Embryonic facial prominence (tissue), 1 donor: ENCODE data around the gene TRRAP.
"Not testable (repeated sequence)": the region's sequence is repeated elsewhere in the genome, so short reads cannot be mapped to it uniquely, and the experiment has no call there.

Source experiments
- DNase-seq: peaks from one replicate; pipeline ENCODE4 v3.0.0-alpha.2; 2016; ENCODE audit errors: extremely low spot score

The TRRAP gene

DNA sequence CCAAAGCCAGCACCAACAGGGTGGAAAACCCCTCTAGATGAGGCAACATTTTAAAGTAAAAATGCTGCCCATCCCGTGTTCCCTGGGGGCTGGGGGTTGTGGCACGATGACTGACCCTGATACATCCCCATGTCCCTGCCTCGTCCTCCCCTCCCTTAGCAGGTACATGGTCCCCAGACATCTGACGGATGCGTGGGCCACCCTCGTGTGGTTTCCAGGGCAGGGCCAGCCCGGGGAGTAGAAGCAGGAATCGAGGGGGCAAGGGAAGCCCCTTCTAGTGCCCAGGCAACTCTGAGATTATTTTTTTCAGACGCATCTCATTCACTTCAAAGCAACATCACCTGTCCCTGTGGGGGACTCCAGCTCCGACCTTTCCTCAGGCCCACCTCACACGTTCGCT lies 12.0 kb upstream of the TRRAP start:
- DNase-seq = no peak

DNA sequence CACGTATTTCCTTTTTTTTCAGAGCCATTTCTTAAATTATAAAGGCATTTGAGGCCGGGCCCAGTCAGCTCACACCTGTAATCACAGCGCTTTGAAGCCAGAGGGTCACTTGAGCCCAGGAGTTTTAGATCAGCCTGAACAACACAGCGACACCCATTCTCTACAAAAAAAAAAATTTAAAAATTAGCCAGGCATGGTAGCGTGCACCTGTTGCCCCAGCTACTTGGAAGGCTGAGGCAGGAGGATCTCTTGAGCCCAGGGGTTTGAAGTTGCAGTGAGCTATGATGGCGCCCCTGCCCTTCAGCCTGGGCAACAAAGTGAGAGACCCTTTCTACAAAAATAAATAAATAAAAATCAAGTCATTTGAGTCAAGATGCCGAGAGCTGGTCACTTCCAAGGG lies 11.6 kb upstream of the TRRAP start:
- DNase-seq = no peak

DNA sequence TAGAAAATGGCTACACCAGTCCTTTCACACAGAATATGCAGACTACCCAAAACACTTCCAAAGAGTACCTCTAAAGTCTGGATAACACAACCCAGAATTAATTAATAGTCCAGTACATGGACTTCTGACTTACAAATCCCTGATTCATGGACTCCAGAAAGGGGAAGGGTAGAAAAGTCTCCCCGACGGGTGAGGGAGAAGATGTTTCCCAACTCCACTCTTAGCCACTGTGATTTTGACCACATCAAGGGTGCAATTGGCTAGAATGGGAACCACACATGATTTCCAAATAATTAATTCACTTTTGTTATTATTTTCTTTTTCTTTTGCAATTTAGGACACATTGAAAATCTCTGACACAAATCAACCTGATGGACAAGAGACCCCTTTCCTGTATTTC lies 9.9 kb upstream of the TRRAP start:
- DNase-seq = no peak

DNA sequence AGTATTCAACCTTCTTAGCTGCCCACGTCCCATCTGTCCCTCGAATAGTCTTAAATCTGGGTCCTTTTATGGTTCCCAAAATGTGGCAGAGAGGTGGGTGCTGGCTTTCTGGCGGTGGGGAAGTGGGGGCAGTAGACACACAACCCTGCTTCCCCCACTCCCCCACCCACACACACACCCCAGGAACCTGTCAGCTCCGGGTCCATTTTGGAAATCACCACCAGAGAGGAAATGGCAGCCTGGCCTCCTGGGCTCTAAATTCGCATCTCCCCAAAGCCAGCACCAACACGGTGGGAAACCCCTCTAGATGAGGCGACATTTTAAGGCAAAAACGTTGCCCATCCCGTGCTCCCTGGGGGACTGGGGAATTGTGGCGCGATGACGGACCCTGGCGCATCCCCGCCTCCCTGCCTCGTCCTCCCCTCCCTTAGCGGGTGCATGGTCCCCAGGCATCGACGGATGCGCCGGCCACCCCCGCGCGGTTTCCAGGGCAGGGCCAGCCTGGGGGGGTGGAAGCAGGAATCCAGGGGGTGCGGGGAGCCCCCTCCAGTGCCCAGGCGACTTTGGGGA lies 9.2 kb upstream of the TRRAP start:
- DNase-seq = no peak

DNA sequence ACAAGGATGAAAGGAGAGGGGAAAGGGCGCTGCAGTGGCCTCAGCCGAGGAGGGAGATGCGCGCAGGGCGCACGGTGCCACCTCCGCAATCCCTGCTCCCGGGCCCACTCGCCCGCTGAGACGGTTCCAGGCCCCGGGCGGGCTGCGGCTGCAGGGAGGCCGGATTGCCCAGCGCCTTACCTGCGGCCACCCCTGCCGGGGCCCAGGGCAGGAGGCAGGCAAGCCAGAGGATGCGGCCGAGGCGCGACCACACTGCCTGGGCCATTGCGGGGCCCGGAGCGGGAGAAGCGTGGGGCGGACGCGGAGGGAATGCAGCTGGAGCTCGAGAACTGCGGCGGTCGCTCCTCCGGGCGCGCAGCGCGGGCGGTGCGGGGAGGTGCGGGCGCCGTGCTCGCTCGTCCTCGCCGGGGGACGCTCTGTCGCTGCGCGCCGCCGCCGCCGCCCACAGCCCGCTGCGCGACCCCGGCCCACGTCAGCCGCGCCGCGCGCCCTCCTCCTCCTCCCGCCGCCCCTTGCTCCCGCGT lies 8.7 kb upstream of the TRRAP start, which contains the start of gene TMEM130:
TMEM130 (minus strand) TSS at position 418 of the 524 bp plus-strand sequence; CDS start at position 265, 153 bp downstream.
- DNase-seq = no peak

DNA sequence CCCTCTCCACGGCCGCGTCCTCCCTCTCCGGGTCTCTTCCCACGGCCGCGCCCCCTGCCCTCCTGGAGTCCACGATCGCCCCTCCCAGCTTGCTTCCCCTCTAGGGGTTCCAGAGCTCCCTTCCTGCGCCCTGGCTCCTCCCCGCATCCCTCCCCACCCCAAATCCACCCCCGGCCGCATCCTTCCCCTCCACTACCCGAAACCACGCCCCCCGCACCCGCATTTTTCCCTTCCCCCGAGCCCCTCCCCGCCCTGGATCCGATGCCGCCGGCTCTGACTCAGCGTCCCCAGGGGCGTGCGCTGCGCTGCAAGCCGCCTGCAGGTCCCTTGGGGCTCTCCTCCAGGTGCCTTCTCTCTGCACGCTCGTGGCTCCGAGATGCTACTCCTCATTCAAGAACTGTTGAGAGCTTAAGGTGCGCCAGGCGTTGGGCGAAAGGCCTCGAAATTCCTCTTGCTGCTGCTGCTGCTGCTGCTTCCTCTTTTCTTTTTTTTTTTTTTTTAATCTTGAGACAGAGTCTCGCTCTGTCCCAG lies 8.1 kb upstream of the TRRAP start:
- no peak for DNase-seq

DNA sequence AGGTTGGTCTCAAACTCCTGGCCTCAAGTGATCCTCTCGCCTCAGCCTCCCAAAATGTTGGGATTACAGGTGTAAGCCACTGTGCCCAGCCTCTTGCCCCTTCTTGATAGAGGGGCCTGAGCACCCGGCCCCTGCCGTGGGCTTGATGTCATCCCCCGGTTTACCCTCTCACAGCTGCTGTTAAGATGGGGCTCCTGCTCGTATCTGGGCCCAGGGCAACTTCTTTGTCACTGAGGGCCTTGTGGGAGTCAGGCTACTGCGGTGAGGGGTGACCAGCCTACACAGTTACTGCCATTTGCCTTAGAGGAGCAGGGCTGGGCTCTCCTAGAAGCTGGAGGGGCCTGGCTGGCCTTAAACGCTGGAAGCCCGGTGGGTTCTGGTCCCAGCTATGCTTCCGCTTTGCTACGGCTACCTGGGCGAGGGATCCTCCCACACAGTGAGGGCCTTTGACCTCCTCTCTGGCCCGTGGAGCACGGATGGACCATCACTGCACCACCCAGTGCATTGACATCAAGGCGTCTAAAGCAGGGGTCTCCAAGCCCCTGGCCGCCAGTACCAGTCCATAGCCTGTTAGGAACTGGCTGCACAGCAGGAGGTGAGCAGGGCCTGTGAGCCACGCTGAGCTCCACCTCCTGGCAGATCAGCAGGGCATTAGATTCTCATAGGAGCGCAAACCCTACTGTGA lies 7.4 kb upstream of the TRRAP start:
- no peak for DNase-seq

DNA sequence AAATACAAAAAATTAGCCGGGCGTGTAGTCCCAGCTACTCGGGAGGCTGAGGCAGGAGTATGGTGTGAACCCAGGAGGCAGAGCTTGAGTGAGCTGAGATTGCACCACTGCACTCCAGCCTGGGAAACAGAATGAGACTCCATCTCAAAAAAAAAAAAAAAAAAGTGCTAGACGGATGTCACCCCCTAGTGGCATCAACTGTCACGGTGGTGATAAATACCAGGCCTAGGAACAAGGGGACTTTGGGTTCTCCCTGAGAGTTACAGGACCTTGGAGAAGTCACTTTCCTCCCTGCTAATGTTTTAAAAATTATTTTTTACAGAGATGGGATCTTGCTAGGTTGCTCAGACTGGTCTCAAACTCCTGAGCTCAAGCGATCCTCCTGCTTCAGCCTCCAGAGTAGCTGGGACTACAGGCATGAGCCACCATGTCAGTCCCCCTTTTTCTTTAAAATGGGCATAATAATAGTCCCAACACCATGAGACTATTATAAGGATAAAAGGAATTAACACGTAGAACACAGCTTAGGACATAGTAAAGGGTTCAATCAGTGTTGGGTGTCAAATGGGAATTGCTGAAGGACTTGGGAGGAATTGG lies 5.9 kb upstream of the TRRAP start:
- DNase-seq = no peak

DNA sequence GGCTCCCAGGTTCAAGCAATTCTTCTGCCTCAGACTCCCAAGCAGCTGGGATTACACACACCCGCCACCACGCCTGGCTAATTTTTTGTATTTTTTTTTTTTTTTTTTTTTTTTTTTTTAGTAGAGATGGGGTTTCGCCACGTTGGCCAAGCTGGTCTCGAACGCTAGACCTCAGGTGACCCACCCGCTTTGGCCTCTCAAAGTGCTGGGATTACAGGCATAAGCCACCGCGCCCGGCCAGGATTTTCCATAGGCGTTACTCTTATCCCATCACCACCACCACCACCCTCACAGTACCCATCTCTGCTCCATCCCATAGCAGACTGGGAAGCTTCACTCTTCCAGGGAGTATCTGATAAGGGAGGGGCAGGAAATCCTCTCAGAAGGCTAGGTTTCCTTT lies 4.7 kb upstream of the TRRAP start:
- not testable (repeated sequence) for DNase-seq

DNA sequence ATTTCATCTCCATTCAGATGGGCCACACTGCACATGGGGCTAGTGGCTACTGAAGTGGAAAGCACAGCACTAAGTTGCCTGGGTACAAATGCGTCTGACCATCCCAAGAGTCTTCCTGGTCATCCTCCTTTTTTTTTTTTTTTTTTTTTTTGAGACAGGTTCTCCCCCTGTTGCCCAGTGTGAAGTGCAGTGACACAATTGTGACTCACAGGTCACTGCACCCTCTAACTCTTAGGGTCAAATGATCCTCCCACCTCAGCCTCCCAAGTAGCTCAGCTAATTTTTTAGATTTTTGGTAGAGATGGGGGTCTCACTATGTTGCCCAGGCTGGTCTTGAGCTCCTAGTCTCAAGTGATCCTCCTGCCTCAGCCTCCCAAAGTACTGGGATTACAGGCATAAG lies 3.4 kb upstream of the TRRAP start:
- DNase-seq = no peak

DNA sequence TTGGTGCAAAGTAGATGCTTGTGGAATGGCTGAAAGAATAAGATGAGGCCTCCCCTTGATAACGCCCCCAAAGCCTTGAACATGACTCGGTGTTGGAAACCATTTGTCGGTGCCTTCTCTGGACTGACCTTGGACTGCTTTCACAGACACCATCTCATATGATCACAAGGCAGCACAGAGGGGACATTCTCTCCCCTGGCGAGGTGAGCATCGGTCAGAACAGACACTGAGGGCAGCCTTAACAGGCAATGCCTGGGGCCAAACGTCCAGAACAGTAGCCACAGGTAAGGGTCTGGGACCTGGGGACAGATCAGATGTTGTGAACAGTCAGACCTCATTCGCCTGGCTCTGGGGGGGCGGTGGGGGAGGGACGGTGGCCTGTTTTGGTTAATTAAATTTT lies 2.8 kb upstream of the TRRAP start:
- DNase-seq = no peak

DNA sequence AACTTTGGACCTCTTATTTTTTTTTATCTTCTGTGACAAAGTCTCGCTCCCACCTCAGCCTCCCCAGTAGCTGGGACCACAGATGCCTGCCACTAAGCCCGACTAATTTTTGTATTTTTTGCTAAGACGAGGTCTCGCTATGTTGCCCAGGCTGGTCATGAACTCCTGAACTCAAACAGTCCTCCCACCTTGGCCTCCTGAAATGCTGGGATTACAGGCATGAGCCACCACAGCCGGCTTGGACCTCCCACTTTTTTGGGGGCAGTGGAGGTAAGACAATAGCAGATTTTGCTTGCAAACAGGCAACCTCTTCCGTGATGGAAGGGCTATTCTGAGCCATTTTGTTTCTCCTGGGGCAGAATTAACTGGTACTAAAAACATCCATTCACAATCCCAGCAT lies 1.2 kb upstream of the TRRAP start:
- no peak for DNase-seq

DNA sequence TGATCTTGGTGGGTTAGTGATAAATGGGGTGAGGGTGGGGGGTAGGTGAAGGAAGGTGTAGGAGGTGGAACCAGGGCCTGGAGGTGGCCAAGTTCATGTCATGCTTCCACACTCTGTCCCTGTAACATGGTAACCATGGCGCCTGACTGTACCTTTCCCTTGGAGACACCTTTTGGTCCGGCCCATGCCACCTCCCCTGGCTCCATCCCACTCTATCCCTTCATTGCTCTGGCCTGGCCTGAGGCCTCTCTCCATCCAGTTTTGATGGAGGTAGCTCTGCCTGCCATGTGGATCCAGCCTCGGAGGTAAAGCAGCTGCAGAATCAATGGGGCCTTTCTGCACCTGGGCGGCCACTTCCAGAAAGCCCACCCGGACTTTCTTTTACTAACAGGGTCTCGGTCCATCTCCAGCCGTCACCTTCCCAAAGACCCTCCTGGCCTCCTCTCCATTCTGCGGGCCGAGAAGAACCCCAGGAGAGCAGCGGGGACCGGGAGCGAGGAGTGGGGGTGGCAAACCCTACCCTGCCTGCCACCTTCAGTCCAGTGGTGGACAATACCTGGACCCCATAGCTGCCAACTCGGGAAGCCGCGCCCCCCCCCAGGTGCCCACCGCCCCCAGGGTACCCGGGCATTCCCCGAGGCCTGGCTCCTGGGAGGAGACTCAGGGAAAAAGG lies 504 bp upstream of the TRRAP start:
- DNase-seq = no peak

DNA sequence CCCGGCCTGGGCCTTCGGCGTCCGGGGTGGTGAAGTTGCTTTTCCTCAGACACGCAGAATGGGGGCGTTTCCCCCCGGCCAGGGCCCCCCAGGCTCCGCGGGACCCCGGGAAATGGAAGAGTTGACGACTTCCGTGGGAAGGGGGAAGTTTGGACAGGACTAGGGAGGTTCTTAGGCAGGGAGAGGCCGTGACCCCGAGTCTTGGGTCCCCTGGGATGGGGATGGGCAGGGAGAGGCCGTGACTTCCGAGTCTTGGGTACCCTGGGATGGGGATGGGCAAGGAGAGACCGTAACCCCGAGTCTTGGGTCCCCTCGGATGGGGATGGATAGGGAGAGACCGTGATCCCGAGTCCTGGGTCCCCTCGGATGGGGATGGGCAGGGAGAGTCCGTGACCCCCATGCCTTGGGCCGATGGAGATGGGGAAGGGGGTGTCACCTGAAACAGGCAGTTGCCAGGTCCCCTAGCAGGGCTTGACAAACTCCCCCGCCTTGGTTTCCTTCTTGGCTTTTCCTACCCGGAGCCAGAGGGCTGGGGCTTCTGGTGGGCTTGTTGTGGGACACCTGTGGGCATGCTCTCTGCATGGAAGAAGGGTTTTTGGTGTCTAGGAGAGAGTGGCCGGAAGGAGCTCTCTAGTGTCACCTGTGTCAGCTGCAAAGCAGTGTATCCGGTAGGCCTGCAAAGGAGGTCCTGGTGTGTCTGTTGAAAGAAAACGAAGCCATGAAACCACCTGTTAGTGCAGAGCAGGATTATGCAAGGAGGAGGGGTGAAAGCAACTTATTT lies 1.1 kb downstream of the TRRAP start:
- DNase-seq = no peak

DNA sequence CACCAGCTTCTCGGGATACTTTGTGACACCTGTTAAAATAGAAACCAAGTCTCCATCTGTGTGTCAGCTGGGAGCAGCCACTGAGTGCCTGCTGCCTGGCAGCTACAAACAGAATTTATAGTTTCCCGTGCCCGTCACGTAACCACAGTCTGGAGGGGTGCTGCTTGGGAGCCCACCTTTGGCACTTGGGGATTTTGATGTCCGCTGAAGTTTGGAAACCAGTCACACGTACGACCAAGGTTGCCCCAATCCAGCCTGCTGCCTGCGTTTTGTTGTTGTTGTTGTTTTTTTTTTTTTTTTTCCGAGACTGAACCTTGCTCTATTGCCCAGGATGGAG lies 1.6 kb downstream of the TRRAP start:
- DNase-seq = no peak

DNA sequence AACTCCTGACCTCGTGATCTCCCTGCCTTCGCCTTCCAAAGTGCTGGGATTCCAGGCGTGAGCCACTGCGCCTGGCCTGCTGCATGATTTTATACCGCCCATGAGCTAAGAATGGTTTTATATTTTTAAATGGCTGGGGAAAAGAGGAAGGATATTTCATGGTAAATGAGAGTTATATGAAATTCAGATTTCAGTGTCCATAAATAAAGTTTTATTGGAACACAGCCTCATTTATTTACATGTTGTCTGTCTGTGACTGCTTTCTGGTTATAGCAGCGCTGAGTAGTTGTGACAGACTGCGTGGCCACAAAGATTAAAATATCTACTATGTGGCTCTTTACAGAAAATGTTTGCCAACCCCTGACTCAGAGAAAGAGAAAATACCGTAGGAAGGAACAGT lies 2.2 kb downstream of the TRRAP start:
- no peak for DNase-seq

DNA sequence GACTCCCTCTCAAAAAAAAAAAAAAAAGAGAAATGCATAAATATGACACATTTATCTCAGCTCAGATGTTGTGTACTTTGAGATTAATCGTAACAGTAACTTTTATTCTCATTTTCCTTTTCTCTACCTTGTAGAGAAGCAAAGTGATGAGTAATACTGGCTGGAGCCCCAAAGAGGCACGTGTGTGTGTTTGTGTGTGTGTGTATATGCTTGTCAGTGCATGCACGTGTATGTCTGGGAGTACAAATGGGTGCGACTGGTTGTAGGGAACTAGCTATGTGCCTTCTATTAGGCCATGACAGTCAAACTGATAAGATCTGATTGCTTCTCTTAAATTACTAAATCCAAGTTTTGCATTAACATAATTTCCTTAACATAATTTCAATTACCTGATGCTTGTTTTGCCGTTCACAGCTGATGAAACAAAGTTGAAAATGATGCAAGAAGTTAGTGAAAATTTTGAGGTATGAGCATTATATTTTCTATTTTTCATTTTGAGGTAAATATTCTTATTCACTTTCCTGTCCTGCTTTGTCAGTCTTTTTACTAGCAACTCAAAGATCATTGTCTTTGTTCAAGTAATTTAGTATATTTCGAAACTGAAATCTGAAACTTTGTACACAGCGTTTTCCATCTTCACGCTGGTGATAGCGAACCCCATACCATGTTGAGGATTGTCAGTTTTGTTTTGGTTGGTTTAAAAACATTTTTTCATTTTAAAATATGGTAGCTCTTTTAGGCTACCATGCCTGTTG lies 3.4 kb downstream of the TRRAP start:
- DNase-seq = no peak

DNA sequence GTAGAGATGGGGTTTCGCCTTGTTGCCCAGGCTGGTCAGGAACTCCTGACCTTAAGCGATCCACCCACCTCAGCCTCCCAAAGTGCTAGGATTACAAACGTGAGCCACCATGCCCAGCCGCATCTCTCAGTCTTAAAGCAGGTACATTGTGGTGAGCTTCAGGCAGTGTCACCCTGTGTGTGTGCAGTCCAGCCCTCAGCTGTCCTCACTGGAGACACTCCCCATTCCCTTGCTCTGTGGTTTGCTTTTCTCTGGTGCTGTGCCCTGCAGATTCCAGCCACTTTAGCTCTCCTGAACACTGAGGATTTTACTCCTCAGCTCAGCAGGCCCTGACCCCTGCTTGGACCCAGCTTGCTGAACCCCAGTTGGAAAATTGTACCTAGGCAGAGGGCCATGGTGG lies 6.1 kb downstream of the TRRAP start:
- DNase-seq = no peak

DNA sequence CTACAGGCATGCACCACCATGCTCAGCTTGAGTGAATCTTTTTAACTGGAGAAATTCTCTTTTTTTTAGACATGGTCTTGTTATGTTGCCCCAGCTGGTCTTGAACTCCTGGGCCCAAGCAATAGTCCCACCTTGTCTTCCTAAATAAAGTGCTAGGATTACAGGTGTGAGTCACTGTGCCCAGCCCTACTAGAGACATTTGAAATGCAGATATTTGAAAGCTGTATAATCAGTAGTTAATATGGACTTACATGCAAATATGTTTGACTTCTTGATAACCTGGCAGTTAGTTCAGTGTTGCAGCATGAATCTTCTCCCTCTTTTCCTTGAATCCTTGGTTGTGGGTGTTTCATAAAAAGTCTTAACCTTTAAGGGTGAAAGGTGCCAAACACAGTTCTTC lies 8.7 kb downstream of the TRRAP start:
- no peak for DNase-seq

DNA sequence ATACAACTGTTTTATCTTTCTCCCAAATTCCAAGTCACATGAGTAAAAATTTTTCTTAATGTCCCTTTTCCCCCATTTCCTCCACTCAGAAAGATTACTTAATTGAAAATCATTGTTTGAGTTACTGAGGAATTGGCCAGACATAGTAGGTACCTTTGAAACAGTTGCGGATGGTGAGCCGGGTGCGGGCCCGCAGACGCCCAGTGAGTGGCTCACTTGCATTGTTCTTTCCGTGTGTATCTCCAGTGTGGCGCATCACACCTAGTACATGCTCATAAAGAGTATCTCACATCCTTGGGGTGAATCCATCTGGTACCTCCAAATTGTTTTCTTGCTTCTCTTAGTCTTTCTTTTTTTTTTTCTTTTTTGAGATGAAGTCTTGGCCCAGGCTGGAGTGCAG lies 14.3 kb downstream of the TRRAP start:
- no peak for DNase-seq

DNA sequence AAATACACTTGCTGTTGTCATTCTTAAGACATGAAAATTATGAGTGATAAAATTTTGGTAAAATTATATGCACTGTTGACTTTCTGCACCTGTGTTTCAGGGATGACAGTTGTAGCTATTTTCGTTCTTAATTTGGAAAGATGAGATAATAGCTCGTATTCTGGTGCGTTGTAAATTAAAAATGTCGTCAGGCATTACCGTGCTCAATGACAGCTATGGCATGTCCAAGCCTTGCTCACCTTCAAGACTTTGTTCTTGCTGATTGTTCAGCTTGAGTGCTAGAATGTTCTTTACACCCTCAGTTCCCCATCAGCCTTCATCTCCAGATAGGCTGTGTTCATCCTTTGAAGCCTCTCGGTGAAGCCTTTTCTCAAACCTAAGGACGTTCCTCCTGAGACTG lies 21.5 kb downstream of the TRRAP start:
- DNase-seq = no peak
